Colonic mucosa (tissue), 4 donors: ENCODE measurements around the gene CCDC9. TPM values are rescaled to one million over a fixed set of nuclear protein-coding genes. Genes with fewer than 3 reads are reported as not detected.

Source experiments
- DNase-seq: peaks from one replicate; pipeline ENCODE4 v3.0.0-alpha.2; 2020
- H3K27ac ChIP-seq: fragments of 200-600 bp; one replicate; pipeline ENCODE4 v1.8.0; 2021
- H3K27me3 ChIP-seq: fragments of 200-600 bp; one replicate; pipeline ENCODE4 v1.8.0; 2021
- H3K36me3 ChIP-seq: fragments of 200-600 bp; one replicate; pipeline ENCODE4 v1.8.0; 2021
- H3K4me1 ChIP-seq: fragments of 200-600 bp; one replicate; pipeline ENCODE4 v1.8.0; 2021; ENCODE audit warnings: mild to moderate bottlenecking
- H3K4me3 ChIP-seq: fragments of 200-600 bp; one replicate; pipeline ENCODE4 v1.8.0; 2021
- H3K9ac ChIP-seq, 2 donors: one replicate each; pipeline ENCODE4 v1.7.0; 2013; ENCODE audit warnings: control low read depth in 2 of 2, low read depth in 2 of 2, low read length in 2 of 2
- H3K9me3 ChIP-seq: fragments of 200-600 bp; one replicate; pipeline ENCODE4 v1.8.0; 2021
- CTCF ChIP-seq: fragments of 200-600 bp; IDR thresholded peaks from one replicate; pipeline ENCODE4 v1.8.0; 2022; ENCODE audit warnings: antibody characterized with exemption, mild to moderate bottlenecking
- intact Hi-C: fragments of 100-400 bp; cut with DNase I; formaldehyde crosslinking; loops from one replicate; pipeline ENCODE4 v1.14.1; 2022
- microRNA-seq: library from miRNA; unstranded; fragments of <30 nt; microRNA quantifications from one replicate; pipeline ENCODE4, GENCODE V29; 2019
- total RNA-seq, 2 donors: library from RNA; stranded (reverse); fragmentation: NEBNext Ultra II Directional in 1 of 2; extraction: Animal tissue kit (Norgen Biotek cat#: 25700) in 1 of 2; gene quantifications; one replicate each; pipeline ENCODE4 v1.2.1, GENCODE V29; 2021
- donor health status: healthy.
- donor health status: DM: no; HTN: no; CAD: no.
- donor health status: DM: no; HTN: no; CAD: no.

CCDC9 gene
- total RNA-seq, 2 donors from 2014 or later, result 27.2 to 37.3 TPM

GRCh38 chr19:47316513-47316912 lies 60.2 kb downstream of the CCDC9 start:
- intact Hi-C loops, result no loop called here

GRCh38 chr19:47319923-47320871 lies 63.9 kb downstream of the CCDC9 start:
- Histone ChIP-seq H3K36me3 (no peaks in the 10 kb centered on the region), H3K4me3 (no peak overlapping the region), H3K4me1 (no peaks in the 10 kb centered on the region), H3K9ac (no peak overlapping the region), H3K27me3 (no peaks in the 10 kb centered on the region), H3K9me3 (no peaks in the 10 kb centered on the region), H3K27ac (no peak overlapping the region)
- no peak for DNase-seq
- no peak for TF ChIP-seq CTCF
- intact Hi-C loops, result no loop called here

More at GRCh38 chr19:47316513-47316912, 60.2 kb downstream of the CCDC9 start:
- H3K4me1 ChIP-seq, result no peaks in the 10 kb centered on the region
- no peaks in the 10 kb centered on the region for H3K9me3 ChIP-seq
- H3K27ac ChIP-seq, result no peak overlapping the region
- H3K36me3 ChIP-seq, result no peaks in the 10 kb centered on the region
- H3K4me3 ChIP-seq, result no peak overlapping the region
- DNase-seq, result no peak
- H3K9ac ChIP-seq, result no peak overlapping the region
- TF ChIP-seq CTCF, result no peak
- H3K27me3 ChIP-seq, result no peaks in the 10 kb centered on the region

Small RNA genes lying within 50 kb of the gene (microRNA-seq; reads per million reads assigned to microRNA genes)
- not detected for gene MIR3190
- gene MIR3191, result not detected

Other genes starting within 250 kb of the CCDC9 start
- gene NPAS1, start 236.7 kb upstream of the CCDC9 start, total RNA-seq, result under 1 TPM; 0.35 to 0.64 TPM
- gene TMEM160, start 207.9 kb upstream of the CCDC9 start, total RNA-seq, result 10 to 100 TPM; 25.2 to 47.4 TPM
- 10 to 100 TPM; 27.2 to 62.2 TPM for gene ZC3H4, start 142.7 kb upstream of the CCDC9 start, total RNA-seq
- gene SAE1, start 125.7 kb upstream of the CCDC9 start, total RNA-seq, result 10 to 100 TPM; 64.5 to 92.0 TPM
- 10 to 100 TPM; 19.5 to 21.7 TPM for gene BBC3, start 25.3 kb upstream of the CCDC9 start, total RNA-seq
- gene INAFM1, start 18.4 kb downstream of the CCDC9 start, total RNA-seq, result 10 to 100 TPM; 12.8 to 19.6 TPM
- 10 to 100 TPM in 1 of 2 donors, 1 to 10 TPM in 1; 5.3 to 11.5 TPM for gene C5AR1, start 53.3 kb downstream of the CCDC9 start, total RNA-seq
- gene C5AR2, start 75.7 kb downstream of the CCDC9 start, total RNA-seq, result under 1 TPM; 0.74 to 0.82 TPM
- 10 to 100 TPM in 1 of 2 donors, 1 to 10 TPM in 1; 6.3 to 17.8 TPM for gene DHX34, start 92.8 kb downstream of the CCDC9 start, total RNA-seq
- gene MEIS3, start 163.0 kb downstream of the CCDC9 start, total RNA-seq, result 1 to 10 TPM; 2.3 to 2.6 TPM
- 1 to 10 TPM in 1 of 2 donors, under 1 TPM in 1; 0.74 to 2.3 TPM for gene SLC8A2, start 215.4 kb downstream of the CCDC9 start, total RNA-seq
- 10 to 100 TPM in 1 of 2 donors, 1 to 10 TPM in 1; 8.6 to 13.3 TPM for gene KPTN, start 227.7 kb downstream of the CCDC9 start, total RNA-seq